ENCODE results near the gene CACNA2D3. TPM values are rescaled to one million over a fixed set of nuclear protein-coding genes. Genes with fewer than 3 reads are reported as not detected.

The CACNA2D3 gene
- polyA plus RNA-seq, 1 donor from 2014 or later, result 26.2 TPM

GRCh38 chr3:54916732-54917131 lies 794.4 kb downstream of the CACNA2D3 start:
- Histone ChIP-seq H3F3A (ENCODE audit: insufficient read depth, low read length, poor library complexity, severe bottlenecking) (no peaks in the 10 kb centered on the region), H3K9ac (ENCODE audit: low read length) (no peak overlapping the region), H3K27ac (ENCODE audit: low read length) (no peak overlapping the region), H4K20me1 (ENCODE audit: insufficient read depth) (no peaks in the 10 kb centered on the region), H3K4me2 (ENCODE audit: low read length) (no peak overlapping the region), H3K9me3 (ENCODE audit: low read length) (no peaks in the 10 kb centered on the region), H3K9me2 (ENCODE audit: insufficient read depth, low read length) (no peaks in the 10 kb centered on the region), H3K27me3 (ENCODE audit: insufficient read depth, low read depth, low read length) (no peaks in the 10 kb centered on the region), H3K4me3 (ENCODE audit: low read length) (no peak overlapping the region), H3K36me3 (ENCODE audit: insufficient read depth, low read length) (no peaks in the 10 kb centered on the region), H2AFZ (ENCODE audit: low read depth, low read length) (no peak overlapping the region), H3K79me2 (replicated peaks; ENCODE audit: insufficient read depth, low read length) (no peaks in the 10 kb centered on the region)
- TF ChIP-seq RAD21 (conservative IDR thresholded peaks at IDR 0.05), result no peak
- no peak for TF ChIP-seq SMC3 (conservative IDR thresholded peaks at IDR 0.05; ENCODE audit: poor library complexity)
- TF ChIP-seq TAF1 (IDR thresholded peaks at IDR 0.05; ENCODE audit: low read depth), result no peak
- TF ChIP-seq CTCF (IDR thresholded peaks at IDR 0.05; ENCODE audit: poor library complexity, severe bottlenecking), result no peak
- no peak for TF ChIP-seq EP300 (conservative IDR thresholded peaks at IDR 0.05; ENCODE audit: poor library complexity, severe bottlenecking)
- TF ChIP-seq EZH2 (IDR thresholded peaks at IDR 0.05; ENCODE audit: borderline replicate concordance, insufficient read depth, low read length, poor library complexity, severe bottlenecking), result no peak
- TF ChIP-seq REST (IDR thresholded peaks at IDR 0.05; ENCODE audit: borderline replicate concordance), result no peak
- no peak for TF ChIP-seq POLR2AphosphoS5 (IDR thresholded peaks at IDR 0.05)
- TF ChIP-seq MXI1 (conservative IDR thresholded peaks at IDR 0.05; ENCODE audit: poor library complexity, severe bottlenecking), result no peak

GRCh38 chr3:54917174-54917573 lies 794.8 kb downstream of the CACNA2D3 start:
- H3K9ac ChIP-seq (ENCODE audit: low read length), result no peak overlapping the region
- no peaks in the 10 kb centered on the region for H3K36me3 ChIP-seq (ENCODE audit: insufficient read depth, low read length)
- no peaks in the 10 kb centered on the region for H4K20me1 ChIP-seq (ENCODE audit: insufficient read depth)
- no peak overlapping the region for H3K4me3 ChIP-seq (ENCODE audit: low read length)
- no peak overlapping the region for H2AFZ ChIP-seq (ENCODE audit: low read depth, low read length)
- H3F3A ChIP-seq (ENCODE audit: insufficient read depth, low read length, poor library complexity, severe bottlenecking), result no peaks in the 10 kb centered on the region
- no peaks in the 10 kb centered on the region for H3K27me3 ChIP-seq (ENCODE audit: insufficient read depth, low read depth, low read length)
- H3K9me3 ChIP-seq (ENCODE audit: low read length), result no peaks in the 10 kb centered on the region
- no peak overlapping the region for H3K27ac ChIP-seq (ENCODE audit: low read length)
- no peaks in the 10 kb centered on the region for H3K79me2 ChIP-seq (replicated peaks; ENCODE audit: insufficient read depth, low read length)
- no peak for TF ChIP-seq EP300 (conservative IDR thresholded peaks at IDR 0.05; ENCODE audit: poor library complexity, severe bottlenecking)
- no peak for TF ChIP-seq CTCF (IDR thresholded peaks at IDR 0.05; ENCODE audit: poor library complexity, severe bottlenecking)
- TF ChIP-seq POLR2AphosphoS5 (IDR thresholded peaks at IDR 0.05), result no peak
- no peak for TF ChIP-seq RAD21 (conservative IDR thresholded peaks at IDR 0.05)
- TF ChIP-seq SMC3 (conservative IDR thresholded peaks at IDR 0.05; ENCODE audit: poor library complexity), result no peak
- no peak for TF ChIP-seq REST (IDR thresholded peaks at IDR 0.05; ENCODE audit: borderline replicate concordance)
- TF ChIP-seq EZH2 (IDR thresholded peaks at IDR 0.05; ENCODE audit: borderline replicate concordance, insufficient read depth, low read length, poor library complexity, severe bottlenecking), result no peak
- TF ChIP-seq TAF1 (IDR thresholded peaks at IDR 0.05; ENCODE audit: low read depth), result no peak
- TF ChIP-seq MXI1 (conservative IDR thresholded peaks at IDR 0.05; ENCODE audit: poor library complexity, severe bottlenecking), result no peak
- H3K4me2 ChIP-seq (ENCODE audit: low read length), result no peak overlapping the region
- H3K9me2 ChIP-seq (ENCODE audit: insufficient read depth, low read length), result no peaks in the 10 kb centered on the region

Data from neural cell (in vitro differentiated cells).